Activated CD8-positive, alpha-beta memory T cell treated with anti-CD3 and anti-CD28 coated beads, Interleukin-2, amount 50 U/mL, for 1 hour (primary cell): ENCODE data around the gene FBN1.

Source experiments
- DNase-seq: peaks from one replicate; pipeline ENCODE4 v3.0.0-alpha.2; 2020; ENCODE audit errors: extremely low read depth

The FBN1 gene

GRCh38 chr15:48396020-48396419 is 249.5 kb downstream of the FBN1 start:
- no peak for DNase-seq

GRCh38 chr15:48395521-48396011 is 249.9 kb downstream of the FBN1 start:
- no peak for DNase-seq

DNA sequence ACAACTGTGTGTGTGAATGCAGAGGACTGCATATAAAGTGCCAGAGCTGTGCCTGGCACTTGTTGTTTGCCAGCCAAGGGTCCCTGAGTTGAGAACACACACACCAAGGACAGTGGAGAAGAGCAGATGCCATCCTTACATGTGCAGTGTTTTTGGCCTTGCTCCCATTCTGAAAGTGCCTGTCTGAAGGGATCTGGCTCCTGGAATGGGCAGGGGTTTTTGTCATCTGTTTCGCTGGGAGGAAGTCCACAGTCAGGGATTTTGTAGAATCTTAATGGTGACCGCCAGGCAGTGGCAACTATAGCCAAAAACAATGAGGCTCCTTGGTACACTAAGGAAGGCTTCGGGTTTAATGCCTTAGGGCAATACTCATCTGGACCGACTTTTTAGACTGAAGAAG is 250.5 kb downstream of the FBN1 start:
- no peak for DNase-seq

DNA sequence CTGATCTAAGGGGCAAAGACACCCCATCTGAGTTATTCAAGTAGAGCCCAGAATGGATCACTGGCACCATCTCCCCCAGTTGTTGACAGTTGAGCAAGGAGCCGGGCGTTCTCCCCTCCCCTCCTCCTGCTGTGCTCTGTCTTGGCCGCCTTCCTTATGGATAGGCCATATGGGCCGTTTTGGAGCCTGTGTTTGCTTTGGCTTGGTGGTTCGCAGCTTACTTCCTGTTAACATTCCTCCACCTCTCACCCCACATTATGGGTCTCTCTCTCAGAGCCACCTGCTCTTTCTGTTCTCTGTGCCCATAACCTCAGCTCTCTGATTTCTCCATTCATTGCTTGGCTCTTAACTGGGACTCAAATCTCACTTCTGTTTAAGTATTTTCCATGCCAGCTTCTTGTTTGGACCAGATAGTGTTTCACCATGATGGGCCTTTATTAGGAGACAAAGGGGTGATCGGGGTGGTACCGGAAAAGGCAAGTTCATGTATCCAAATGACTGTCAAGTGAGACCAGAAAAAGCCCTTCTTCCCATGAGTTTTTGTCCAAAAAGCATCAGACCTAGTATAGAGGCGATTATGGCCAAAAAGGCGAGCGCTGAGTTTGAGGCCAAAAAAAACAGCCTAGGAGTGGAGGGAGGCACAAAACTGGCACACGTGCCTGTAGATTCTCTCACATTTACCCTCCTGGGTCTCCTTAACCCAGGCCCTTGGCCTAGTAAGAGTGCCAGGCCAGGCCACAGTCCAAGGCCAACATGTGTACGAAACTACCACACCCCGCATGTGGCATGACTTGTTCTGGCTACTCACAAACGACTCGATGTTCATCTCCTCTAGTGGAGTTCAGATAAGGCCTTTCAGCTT is 251.6 kb downstream of the FBN1 start:
- no peak for DNase-seq

GRCh38 chr15:48392356-48392755 is 253.2 kb downstream of the FBN1 start:
- no peak for DNase-seq

- DNase-seq = no peak
These were observed 253.6 kb downstream of the FBN1 start for GRCh38 chr15:48391950-48392349.

GRCh38 chr15:48389691-48390143 is 255.8 kb downstream of the FBN1 start:
- no peak for DNase-seq

GRCh38 chr15:48388910-48389309 is 256.6 kb downstream of the FBN1 start:
- DNase-seq = no peak

GRCh38 chr15:48388016-48388851 is 257.3 kb downstream of the FBN1 start:
- no peak for DNase-seq

DNA sequence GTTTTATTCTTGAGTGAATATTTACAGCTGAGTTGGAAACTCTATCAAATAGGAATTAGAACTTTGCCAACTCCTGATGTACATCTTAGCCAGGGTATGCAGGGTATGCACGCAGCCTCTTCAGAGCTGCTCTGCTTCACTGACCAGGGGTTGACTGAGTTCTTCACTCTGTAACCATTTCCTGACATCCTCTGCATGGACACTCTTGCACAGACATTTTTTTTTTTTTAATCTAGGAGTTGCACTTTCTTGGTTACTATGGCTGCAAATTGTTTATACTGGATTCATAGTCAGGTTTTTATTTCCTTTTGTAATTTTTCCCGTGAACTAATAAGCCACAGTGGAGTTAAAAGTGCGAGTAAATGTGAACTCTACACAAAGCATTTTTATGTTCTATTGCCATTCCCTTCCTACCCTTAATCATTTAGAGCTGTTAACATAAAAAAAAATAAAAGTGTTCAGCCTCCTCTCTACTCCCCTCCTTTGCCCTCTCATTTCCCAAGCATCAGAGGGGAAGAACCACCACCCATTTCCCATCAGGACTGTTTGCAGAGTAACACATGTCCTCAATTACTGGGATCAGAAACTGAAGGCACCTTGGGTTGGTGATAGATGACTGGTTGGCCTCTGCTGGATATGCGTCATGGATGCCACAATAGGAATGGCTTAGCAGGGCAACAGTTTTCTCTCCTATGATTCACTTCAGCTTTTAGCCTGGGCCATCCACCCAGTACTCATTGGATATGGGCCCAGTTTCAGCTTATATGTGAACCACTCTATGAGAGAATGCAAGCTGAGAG is 260.3 kb downstream of the FBN1 start:
- DNase-seq = no peak

GRCh38 chr15:48384616-48385015 is 260.9 kb downstream of the FBN1 start:
- no peak for DNase-seq

- DNase-seq = no peak
These were observed 262.5 kb downstream of the FBN1 start for GRCh38 chr15:48383031-48383430.

DNA sequence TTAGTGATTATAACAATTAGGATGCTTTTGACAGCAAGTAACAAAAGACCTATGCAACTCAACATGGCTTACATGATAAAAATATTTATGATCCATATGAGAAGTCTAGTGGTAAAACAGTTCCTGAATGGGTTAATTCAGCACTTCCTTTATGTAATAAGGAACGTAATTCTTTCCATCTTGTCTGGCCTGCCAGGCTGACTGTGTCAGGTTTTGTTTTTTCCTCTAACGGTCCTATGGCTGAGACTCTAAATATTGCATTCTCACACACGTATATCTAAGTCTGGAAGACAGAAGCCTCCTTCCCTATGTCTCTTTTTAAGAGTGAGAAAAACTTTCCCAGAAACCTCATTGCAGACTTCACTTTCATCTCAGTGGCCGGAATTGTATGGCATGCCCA is 263.6 kb downstream of the FBN1 start:
- no peak for DNase-seq

DNA sequence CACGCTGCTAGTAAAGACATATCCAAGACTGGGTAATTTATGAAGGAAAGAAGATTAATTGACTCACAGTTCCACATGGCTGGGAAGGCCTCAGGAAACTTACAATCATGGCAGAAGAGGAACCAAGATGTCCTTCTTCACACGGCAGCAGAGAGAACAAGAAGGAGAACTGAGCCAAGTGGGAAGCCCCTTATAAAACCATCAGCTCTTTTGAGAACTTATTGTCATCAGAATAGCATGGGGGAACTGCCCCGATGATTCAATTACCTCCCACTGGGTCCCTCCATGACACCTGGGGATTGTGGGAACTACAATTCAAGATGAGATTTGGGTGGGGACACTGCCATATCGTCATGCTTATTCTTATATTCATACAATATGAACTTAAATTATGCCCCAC is 265.3 kb downstream of the FBN1 start:
- DNase-seq = no peak

DNA sequence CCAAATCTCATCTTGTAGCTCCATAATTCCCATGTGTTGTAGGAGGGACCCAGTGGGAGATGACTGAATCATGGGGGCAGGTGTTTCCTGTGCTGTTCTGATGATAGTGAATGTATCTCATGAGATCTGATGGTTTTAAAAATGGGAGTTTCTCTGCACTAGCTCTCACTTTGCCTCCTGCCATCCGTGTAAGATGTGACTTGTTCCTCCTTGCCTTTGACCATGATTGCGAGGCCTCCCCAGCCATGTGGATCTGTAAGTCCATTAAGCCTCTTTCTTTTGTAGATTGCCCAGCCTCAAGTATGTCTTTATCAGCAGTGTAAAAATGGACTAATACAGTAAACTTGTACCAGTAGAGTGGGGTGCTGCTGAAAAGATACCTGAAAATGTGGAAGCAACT is 269.7 kb downstream of the FBN1 start:
- no peak for DNase-seq

GRCh38 chr15:48374472-48374871 is 271.0 kb downstream of the FBN1 start:
- DNase-seq = no peak

- no peak for DNase-seq
These were observed 271.6 kb downstream of the FBN1 start for GRCh38 chr15:48373821-48374451.

- DNase-seq = no peak
These were observed 273.5 kb downstream of the FBN1 start for GRCh38 chr15:48371961-48372360.

DNA sequence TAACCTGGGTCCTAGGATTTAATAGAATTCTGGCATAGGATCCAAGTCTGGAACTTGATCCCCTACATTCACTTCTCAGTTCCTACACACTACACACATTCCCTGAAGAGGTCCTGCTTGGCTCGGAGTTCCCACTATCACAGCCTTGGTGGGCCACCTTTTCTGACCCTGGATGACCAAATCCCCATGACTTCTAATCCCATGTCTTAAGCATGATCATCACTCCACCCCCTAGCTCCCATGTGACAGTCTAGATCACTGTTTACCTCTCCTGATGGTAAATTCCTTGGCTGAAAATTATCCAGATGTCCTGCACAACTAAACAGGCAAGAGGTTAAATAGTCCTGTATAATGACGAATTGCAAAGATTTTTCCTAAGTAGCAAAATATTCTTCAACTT is 274.0 kb downstream of the FBN1 start:
- no peak for DNase-seq

- DNase-seq = no peak
These were observed 275.0 kb downstream of the FBN1 start for GRCh38 chr15:48370460-48370859.

DNA sequence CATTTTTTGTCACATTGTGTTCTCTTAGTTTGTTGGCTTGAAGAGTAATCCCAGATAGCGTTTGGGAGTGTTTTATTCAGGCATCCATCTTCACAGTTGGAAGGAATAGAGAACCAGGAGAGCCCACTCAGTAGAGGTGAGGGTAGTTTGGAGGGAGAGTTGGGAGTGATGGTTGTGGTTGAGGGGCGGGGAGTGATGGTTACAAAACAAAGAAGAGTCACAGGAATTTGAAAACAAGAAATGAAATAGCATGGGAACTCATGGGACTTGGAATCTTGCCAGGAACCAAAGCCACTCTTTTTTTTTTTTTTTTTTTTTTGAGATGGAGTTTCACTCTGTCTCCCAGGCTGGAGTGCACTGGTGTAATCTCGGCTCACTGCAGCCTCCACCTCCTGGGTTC is 278.0 kb downstream of the FBN1 start:
- no peak for DNase-seq
